Neural cell (in vitro differentiated cells): ENCODE data around the gene EIF4B. TPM values are rescaled to one million over a fixed set of nuclear protein-coding genes. Genes with fewer than 3 reads are reported as not detected.

Source experiments
- H2AFZ ChIP-seq: fragments of 200-600, 300-800 bp; sonication (generic), shearing (Covaris generic); 2 replicates; pipeline ENCODE4 v1.6.0; 2014; ENCODE audit warnings: low read depth, mild to moderate bottlenecking, antibody characterized with exemption, low read length, moderate library complexity
- H3F3A ChIP-seq: fragments of 200-600 bp; shearing (Covaris generic); 2 replicates; pipeline ENCODE4 v1.6.1; 2016; ENCODE audit warnings: mild to moderate bottlenecking, moderate library complexity, mixed read lengths, antibody characterized with exemption, low read length; ENCODE audit not compliant: insufficient read depth, poor library complexity, severe bottlenecking
- H3K27ac ChIP-seq: fragments of 200-600, 300-800 bp; sonication (generic), shearing (Covaris generic); 2 replicates; pipeline ENCODE4 v1.5.1; 2014; ENCODE audit warnings: mild to moderate bottlenecking, low read length, moderate library complexity
- H3K27me3 ChIP-seq: fragments of 300-800, 200-600 bp; sonication (generic), shearing (Covaris generic); 2 replicates; pipeline ENCODE4 v1.6.0; 2014; ENCODE audit warnings: mild to moderate bottlenecking, low read depth, low read length, moderate library complexity; ENCODE audit not compliant: insufficient read depth
- H3K36me3 ChIP-seq: fragments of 300-800, 200-600 bp; sonication (generic), shearing (Covaris generic); 2 replicates; pipeline ENCODE4 v1.5.1; 2014; ENCODE audit warnings: mild to moderate bottlenecking, antibody characterized with exemption, low read length, moderate library complexity; ENCODE audit not compliant: insufficient read depth
- H3K4me2 ChIP-seq: fragments of 300-800, 200-600 bp; sonication (generic), shearing (Covaris generic); 2 replicates; pipeline ENCODE4 v1.6.0; 2014; ENCODE audit warnings: mild to moderate bottlenecking, low read length
- H3K4me3 ChIP-seq: fragments of 300-800, 200-600 bp; sonication (generic), shearing (Covaris generic); 2 replicates; pipeline ENCODE4 v1.5.1; 2014; ENCODE audit warnings: mild to moderate bottlenecking, low read length, moderate library complexity
- H3K79me2 ChIP-seq: fragments of 200-600 bp; shearing (Covaris generic); replicated peaks from 2 replicates; pipeline ENCODE4 v1.6.0; 2014; ENCODE audit warnings: mild to moderate bottlenecking, low read length, moderate library complexity; ENCODE audit not compliant: insufficient read depth
- H3K9ac ChIP-seq: fragments of 300-800, 200-600 bp; sonication (generic), shearing (Covaris generic); 2 replicates; pipeline ENCODE4 v1.6.1; 2016; ENCODE audit warnings: mild to moderate bottlenecking, low read length, mixed read lengths
- H3K9me2 ChIP-seq: fragments of 200-600 bp; shearing (Covaris generic); 2 replicates; pipeline ENCODE4 v1.6.1; 2016; ENCODE audit warnings: mild to moderate bottlenecking, low read length, mixed read lengths; ENCODE audit not compliant: insufficient read depth
- H3K9me3 ChIP-seq: fragments of 200-600, 300-800 bp; sonication (generic), shearing (Covaris generic); 2 replicates; pipeline ENCODE4 v1.6.1; 2016; ENCODE audit warnings: mild to moderate bottlenecking, mixed run types, low read length, moderate library complexity, mixed read lengths
- H4K20me1 ChIP-seq: fragments of 200-600 bp; shearing (Covaris generic); 2 replicates; pipeline ENCODE4 v1.6.1; 2016; ENCODE audit warnings: mild to moderate bottlenecking, mixed run types; ENCODE audit not compliant: insufficient read depth
- CTCF ChIP-seq: fragments of 450-650 bp; IDR thresholded peaks from 2 replicates; pipeline ENCODE4 v1.5.1; 2014; ENCODE audit warnings: antibody characterized with exemption, mild to moderate bottlenecking, moderate library complexity; ENCODE audit not compliant: poor library complexity, severe bottlenecking
- EP300 ChIP-seq: fragments of 450-650 bp; conservative IDR thresholded peaks from 2 replicates; pipeline ENCODE4 v1.6.1; 2014; ENCODE audit warnings: antibody characterized with exemption, mild to moderate bottlenecking, moderate library complexity; ENCODE audit not compliant: poor library complexity, severe bottlenecking
- EZH2 ChIP-seq: fragments of 200-600, 300-800 bp; shearing (Covaris generic), sonication (generic); IDR thresholded peaks from 2 replicates; pipeline ENCODE4 v1.6.1; 2014; ENCODE audit warnings: antibody characterized with exemption, low read length, borderline replicate concordance, mild to moderate bottlenecking; ENCODE audit not compliant: insufficient read depth, poor library complexity, severe bottlenecking
- MXI1 ChIP-seq: fragments of 450-650 bp; conservative IDR thresholded peaks from 2 replicates; pipeline ENCODE4 v1.6.1; 2014; ENCODE audit warnings: antibody characterized with exemption, mild to moderate bottlenecking; ENCODE audit not compliant: poor library complexity, severe bottlenecking
- POLR2AphosphoS5 ChIP-seq: IDR thresholded peaks from 2 replicates; pipeline ENCODE4 v1.6.1; 2012
- RAD21 ChIP-seq: fragments of 450-650 bp; conservative IDR thresholded peaks from 2 replicates; pipeline ENCODE4 v1.6.1; 2014; ENCODE audit warnings: antibody characterized with exemption, mild to moderate bottlenecking, moderate library complexity
- REST ChIP-seq: IDR thresholded peaks from 2 replicates; pipeline ENCODE4 v1.6.1; 2012; ENCODE audit warnings: borderline replicate concordance
- SMC3 ChIP-seq: fragments of 450-650 bp; conservative IDR thresholded peaks from 2 replicates; pipeline ENCODE4 v1.6.1; 2014; ENCODE audit warnings: antibody characterized with exemption, mild to moderate bottlenecking, moderate library complexity; ENCODE audit not compliant: poor library complexity
- TAF1 ChIP-seq: IDR thresholded peaks from 2 replicates; pipeline ENCODE4 v1.6.1; 2012; ENCODE audit warnings: low read depth
- polyA plus RNA-seq: library from polyadenylated mRNA; depleted of rRNA; stranded (reverse); fragments of >200 nt; gene quantifications from 2 replicates; pipeline ENCODE4 v1.2.3, GENCODE V29; 2014
- small RNA-seq, 3 experiments: library from RNA; depleted of rRNA; stranded (forward); fragments of <200 nt; gene quantifications; one replicate each; pipeline ENCODE3, GENCODE V24; 2012

Gene EIF4B
- polyA plus RNA-seq, 1 donor from 2014 or later, result 333 TPM

GRCh38 chr12:53090554-53090953, 84.3 kb downstream of the EIF4B start:
- Histone ChIP-seq H3K4me3 (no peak overlapping the region), H3K36me3 (no peaks in the 10 kb centered on the region), H3K9me3 (no peaks in the 10 kb centered on the region), H3K9me2 (no peaks in the 10 kb centered on the region), H3K4me2 (no peak overlapping the region), H3F3A (no peaks in the 10 kb centered on the region), H3K27me3 (no peaks in the 10 kb centered on the region), H3K27ac (no peak overlapping the region), H3K79me2 (no peaks in the 10 kb centered on the region), H2AFZ (no peak overlapping the region), H3K9ac (no peak overlapping the region), H4K20me1 (no peaks in the 10 kb centered on the region)
- TF ChIP-seq TAF1 (no peak), RAD21 (no peak), SMC3 (no peak), EP300 (no peak), REST (no peak), MXI1 (no peak)

GRCh38 chr12:53091756-53092155, 85.5 kb downstream of the EIF4B start:
- Histone ChIP-seq H3K27me3 (peaks cover 11% of the 10 kb centered on the region), H3K4me2 (no peak overlapping the region), H3K27ac (no peak overlapping the region), H2AFZ (no peak overlapping the region), H3K4me3 (no peak overlapping the region), H4K20me1 (no peaks in the 10 kb centered on the region), H3K9ac (no peak overlapping the region), H3K9me2 (no peaks in the 10 kb centered on the region), H3K36me3 (no peaks in the 10 kb centered on the region), H3K79me2 (no peaks in the 10 kb centered on the region), H3F3A (no peaks in the 10 kb centered on the region), H3K9me3 (no peaks in the 10 kb centered on the region)
- TF ChIP-seq MXI1 (no peak), RAD21 (no peak), EZH2 (no peak), REST (no peak), POLR2AphosphoS5 (no peak), EP300 (no peak), SMC3 (no peak), CTCF (no peak)

Small RNA genes within 50 kb of the gene (small RNA-seq; reads per million reads assigned to genes)
- gene MIR6757, result 0 reads per million in 3 experiments

Other genes with a start within 250 kb of the EIF4B start
- not detected in 2 replicates for gene KRT76, start 229.1 kb upstream of the EIF4B start, polyA plus RNA-seq
- not detected in 2 replicates for gene KRT3, start 210.3 kb upstream of the EIF4B start, polyA plus RNA-seq
- not detected in 2 replicates for gene KRT4, start 192.3 kb upstream of the EIF4B start, polyA plus RNA-seq
- gene KRT79, start 172.1 kb upstream of the EIF4B start, polyA plus RNA-seq, result not detected in 2 replicates
- gene KRT78, start 157.5 kb upstream of the EIF4B start, polyA plus RNA-seq, result not detected in 2 replicates
- gene KRT8, start 101.4 kb upstream of the EIF4B start, polyA plus RNA-seq, result 0.46 and 3.0 TPM in 2 replicates
- 0.76 and 0.78 TPM in 2 replicates for gene KRT18, start 57.3 kb upstream of the EIF4B start, polyA plus RNA-seq
- 4.2 and 7.9 TPM in 2 replicates for gene TNS2, start 43.6 kb downstream of the EIF4B start, polyA plus RNA-seq
- gene SPRYD3, start 72.9 kb downstream of the EIF4B start, polyA plus RNA-seq, result 20.8 and 21.0 TPM in 2 replicates
- 0.26 TPM in 1 of 2 replicates, not detected in the other for gene IGFBP6, start 91.2 kb downstream of the EIF4B start, polyA plus RNA-seq
- not detected in 2 replicates for gene SOAT2, start 97.0 kb downstream of the EIF4B start, polyA plus RNA-seq
- 24.3 and 25.9 TPM in 2 replicates for gene ZNF740, start 174.3 kb downstream of the EIF4B start, polyA plus RNA-seq
- gene CSAD, start 174.5 kb downstream of the EIF4B start, polyA plus RNA-seq, result 41.9 and 51.6 TPM in 2 replicates
- 0.26 TPM in 1 of 2 replicates, not detected in the other for gene ITGB7, start 200.8 kb downstream of the EIF4B start, polyA plus RNA-seq
- gene RARG, start 225.8 kb downstream of the EIF4B start, polyA plus RNA-seq, result 0.61 and 1.0 TPM in 2 replicates